HG03025 (cell line): ENCODE measurements around the gene SGCG.
A peak's percentile ranks its signal among the peaks of the same experiment; 100 is the strongest.

ENCODE experiments used
- ATAC-seq: cut with Tn5 transposase; IDR thresholded peaks from one replicate; pipeline ENCODE4 v1.9.1; 2021; ENCODE audit warnings: mild to moderate bottlenecking, moderate library complexity; ENCODE audit not compliant: unreplicated experiment, low FRiP score

Gene SGCG

GRCh38 chr13:23323946-23324709 is 143.3 kb downstream of the SGCG start:
- ATAC-seq: no peak

- ATAC-seq: peak; percentile 62
Measured at GRCh38 chr13:23325191-23325590, 144.4 kb downstream of the SGCG start.

GRCh38 chr13:23330356-23330755 is 149.6 kb downstream of the SGCG start:
- no peak for ATAC-seq

- ATAC-seq: no peak
Measured at GRCh38 chr13:23339225-23339624, 158.4 kb downstream of the SGCG start.

- ATAC-seq: no peak
Measured at GRCh38 chr13:23344931-23345595, 164.3 kb downstream of the SGCG start.

GRCh38 chr13:23347601-23348000 is 166.8 kb downstream of the SGCG start:
- ATAC-seq: no peak

GRCh38 chr13:23348262-23349127 is 167.7 kb downstream of the SGCG start:
- ATAC-seq: no peak

- no peak for ATAC-seq
Measured at GRCh38 chr13:23349161-23349897, 168.6 kb downstream of the SGCG start.

GRCh38 chr13:23350009-23350408 is 169.2 kb downstream of the SGCG start:
- no peak for ATAC-seq

- no peak for ATAC-seq
Measured at GRCh38 chr13:23352161-23352560, 171.4 kb downstream of the SGCG start.

- ATAC-seq: no peak
Measured at GRCh38 chr13:23354520-23354919, 173.7 kb downstream of the SGCG start.

GRCh38 chr13:23356368-23356767 is 175.6 kb downstream of the SGCG start:
- ATAC-seq: no peak

- ATAC-seq: no peak
Measured at GRCh38 chr13:23357349-23357748, 176.6 kb downstream of the SGCG start.

GRCh38 chr13:23359882-23360281 is 179.1 kb downstream of the SGCG start:
- no peak for ATAC-seq

GRCh38 chr13:23365652-23366051 is 184.9 kb downstream of the SGCG start:
- no peak for ATAC-seq

GRCh38 chr13:23367907-23368306 is 187.1 kb downstream of the SGCG start:
- no peak for ATAC-seq

GRCh38 chr13:23372264-23372906 is 191.6 kb downstream of the SGCG start:
- no peak for ATAC-seq
